Measurements from ENCODE around the gene NEURL1. TPM values are rescaled to one million over a fixed set of nuclear protein-coding genes. Genes with fewer than 3 reads are reported as not detected.

Gene NEURL1
- total and polyA plus RNA-seq, 2 donors (not counting 3 experiments of a cell fraction or from before 2014, with no cell fraction given): 0.06 to 0.22 TPM

DNA sequence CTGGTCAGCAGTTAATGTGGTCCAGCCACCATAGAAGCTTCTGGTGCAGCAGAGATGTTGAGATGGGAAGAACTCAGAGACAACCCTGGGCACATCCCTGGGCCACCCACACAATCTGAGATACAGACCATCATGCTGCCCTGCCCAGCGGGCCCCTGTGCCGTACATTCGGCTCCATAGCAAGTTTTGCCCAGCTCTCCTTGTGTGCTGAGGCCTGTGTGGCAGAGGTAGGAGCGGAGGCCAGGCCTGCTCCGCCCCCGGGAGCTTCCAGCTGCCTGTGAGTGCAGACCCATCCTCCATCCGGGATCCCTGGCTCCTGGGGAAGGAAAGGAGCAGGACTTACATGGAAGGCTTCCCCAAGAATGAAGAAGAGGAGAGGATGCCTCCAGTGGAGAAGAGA, 140.3 kb downstream of the NEURL1 start:
- intact Hi-C loops (cut with micrococcal nuclease) (no loop called here), dilution Hi-C loops (cut with MboI; ENCODE audit: extremely low pct_ligation_motif_present, low sequenced_read_pairs) (no loop called here)
- ChIA-PET CTCF (interaction anchor here (0.6 kb wide), 1 partner anchor 34 kb away, joined by 3 read pairs; no protein-coding TSS in a partner anchor), POLR2A (no interaction called here)
- H3K9me3 ChIP-seq (replicated peaks; ENCODE audit: control insufficient read depth, insufficient read depth, low read length): no peaks in the 10 kb centered on the region
- H2AFZ ChIP-seq (ENCODE audit: low read depth, low read length): no peak overlapping the region
- no peaks in the 10 kb centered on the region for H4K20me1 ChIP-seq (replicated peaks; ENCODE audit: control insufficient read depth, extremely low read depth, insufficient read depth, low read length)
- no peaks in the 10 kb centered on the region for H3K36me3 ChIP-seq (ENCODE audit: control insufficient read depth in 2 of 2, extremely low read depth in 1 of 2, insufficient read depth in 2 of 2, low read length in 2 of 2)
- H3K9me1 ChIP-seq (replicated peaks; ENCODE audit: control insufficient read depth, extremely low read depth, insufficient read depth, low read length): no peaks in the 10 kb centered on the region
- DNase-seq (ENCODE audit: low read depth, low spot score) (no peak), FAIRE-seq (no peak)
- no TSS peak for BruUV-seq (replicated peaks)
- H3K9ac ChIP-seq (replicated peaks; ENCODE audit: extremely low read depth, insufficient read depth, low read length): no peak overlapping the region
- no peak for TF ChIP-seq POLR2AphosphoS5 (IDR thresholded peaks at IDR 0.05; ENCODE audit: insufficient read depth, low read depth, low read length)
- TF ChIP-seq, protein P1, sequence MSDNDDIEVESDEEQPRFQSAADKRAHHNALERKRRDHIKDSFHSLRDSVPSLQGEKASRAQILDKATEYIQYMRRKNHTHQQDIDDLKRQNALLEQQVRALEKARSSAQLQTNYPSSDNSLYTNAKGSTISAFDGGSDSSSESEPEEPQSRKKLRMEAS (IDR thresholded peaks at IDR 0.05; ENCODE audit: insufficient read depth, insufficient read length): no peak
- TF ChIP-seq JUN (IDR thresholded peaks at IDR 0.05; ENCODE audit: borderline replicate concordance, insufficient read depth, insufficient read length, low read depth): no peak
- TF ChIP-seq FOS (IDR thresholded peaks at IDR 0.05; ENCODE audit: borderline replicate concordance, insufficient read depth, low read length): no peak
- TF ChIP-seq EZH2 (IDR thresholded peaks at IDR 0.05; ENCODE audit: borderline replicate concordance, low read depth, low read length, severe bottlenecking): no peak
- TF ChIP-seq GATA2 (IDR thresholded peaks at IDR 0.05; ENCODE audit: insufficient read depth, insufficient read length, low read depth, low read length): no peak
- TF ChIP-seq POLR2A (IDR thresholded peaks at IDR 0.05; ENCODE audit: low read depth, low read length): no peak
- TF ChIP-seq, protein P2, sequence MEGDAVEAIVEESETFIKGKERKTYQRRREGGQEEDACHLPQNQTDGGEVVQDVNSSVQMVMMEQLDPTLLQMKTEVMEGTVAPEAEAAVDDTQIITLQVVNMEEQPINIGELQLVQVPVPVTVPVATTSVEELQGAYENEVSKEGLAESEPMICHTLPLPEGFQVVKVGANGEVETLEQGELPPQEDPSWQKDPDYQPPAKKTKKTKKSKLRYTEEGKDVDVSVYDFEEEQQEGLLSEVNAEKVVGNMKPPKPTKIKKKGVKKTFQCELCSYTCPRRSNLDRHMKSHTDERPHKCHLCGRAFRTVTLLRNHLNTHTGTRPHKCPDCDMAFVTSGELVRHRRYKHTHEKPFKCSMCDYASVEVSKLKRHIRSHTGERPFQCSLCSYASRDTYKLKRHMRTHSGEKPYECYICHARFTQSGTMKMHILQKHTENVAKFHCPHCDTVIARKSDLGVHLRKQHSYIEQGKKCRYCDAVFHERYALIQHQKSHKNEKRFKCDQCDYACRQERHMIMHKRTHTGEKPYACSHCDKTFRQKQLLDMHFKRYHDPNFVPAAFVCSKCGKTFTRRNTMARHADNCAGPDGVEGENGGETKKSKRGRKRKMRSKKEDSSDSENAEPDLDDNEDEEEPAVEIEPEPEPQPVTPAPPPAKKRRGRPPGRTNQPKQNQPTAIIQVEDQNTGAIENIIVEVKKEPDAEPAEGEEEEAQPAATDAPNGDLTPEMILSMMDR (IDR thresholded peaks at IDR 0.05; ENCODE audit: extremely low read depth in 1 of 2, insufficient read depth in 1 of 2, low read depth in 1 of 2, low read length in 2 of 2): no peak
- no peak for TF ChIP-seq MYC (IDR thresholded peaks at IDR 0.05; ENCODE audit: low read depth, low read length)
- no peaks in the 10 kb centered on the region for H3K4me1 ChIP-seq (ENCODE audit: control insufficient read depth, extremely low read depth, insufficient read depth, low read length)
- no peak overlapping the region for H3K4me2 ChIP-seq (ENCODE audit: insufficient read depth, low read length)
- no peaks in the 10 kb centered on the region for H3K27me3 ChIP-seq (ENCODE audit: control insufficient read depth in 2 of 2, insufficient read depth in 2 of 2, low read length in 2 of 2)
- no peaks in the 10 kb centered on the region for H3K79me2 ChIP-seq (ENCODE audit: control insufficient read depth, insufficient read depth, low read length)
- no peak overlapping the region for H3K4me3 ChIP-seq (replicated peaks in 1 of 3; ENCODE audit: insufficient read depth in 1 of 3, low read depth in 1 of 3, low read length in 3 of 3)
- H3K27ac ChIP-seq (ENCODE audit: insufficient read depth, low read depth, low read length): no peak overlapping the region

Measured in endothelial cell of umbilical vein (primary cell).